Fibroblast of peridontal ligament (primary cell): Measurements from ENCODE around the gene APLP1.
"Not testable (repeated sequence)": the region's sequence is repeated elsewhere in the genome, so short reads cannot be mapped to it uniquely, and the experiment has no call there.

Source experiments
- DNase-seq: peaks from one replicate; pipeline ENCODE4 v3.0.0-alpha.2; 2010; ENCODE audit errors: extremely low read depth

Gene APLP1

GRCh38 chr19:35904311-35905068 is 36.1 kb downstream of the APLP1 start:
- no peak for DNase-seq

GRCh38 chr19:35905178-35905727 is 36.9 kb downstream of the APLP1 start:
- DNase-seq, result no peak

- DNase-seq, result no peak
These were observed 39.0 kb downstream of the APLP1 start for GRCh38 chr19:35907377-35907745.

GRCh38 chr19:35908010-35908441 is 39.7 kb downstream of the APLP1 start, which contains the start of gene TYROBP:
TYROBP (minus strand) TSS chr19:35908295; CDS start chr19:35908228, 67 bp downstream.
- no peak for DNase-seq

- DNase-seq, result no peak
These were observed 40.8 kb downstream of the APLP1 start for GRCh38 chr19:35908973-35909683.

- DNase-seq, result no peak
These were observed 41.3 kb downstream of the APLP1 start for GRCh38 chr19:35909684-35910035.

- DNase-seq, result not testable (repeated sequence)
These were observed 42.0 kb downstream of the APLP1 start for GRCh38 chr19:35910355-35910754.

GRCh38 chr19:35911173-35911572 is 42.8 kb downstream of the APLP1 start:
- no peak for DNase-seq

GRCh38 chr19:35911790-35912189 is 43.4 kb downstream of the APLP1 start:
- DNase-seq, result no peak

- DNase-seq, result no peak
These were observed 45.2 kb downstream of the APLP1 start for GRCh38 chr19:35913589-35913988.

- no peak for DNase-seq
These were observed 47.1 kb downstream of the APLP1 start for GRCh38 chr19:35915443-35915842.

- no peak for DNase-seq
These were observed 50.9 kb downstream of the APLP1 start for GRCh38 chr19:35919306-35919705.

- no peak for DNase-seq
These were observed 52.6 kb downstream of the APLP1 start for GRCh38 chr19:35921012-35921411.

GRCh38 chr19:35925501-35925900 is 57.1 kb downstream of the APLP1 start:
- no peak for DNase-seq

GRCh38 chr19:35928507-35928906 is 60.1 kb downstream of the APLP1 start:
- DNase-seq, result no peak
